K562 (cell line): ENCODE measurements around the gene MIR17HG. TPM values are rescaled to one million over a fixed set of nuclear protein-coding genes. Genes with fewer than 3 reads are reported as not detected.

Experiments
- ATAC-seq: fragments of 200-7000 bp; cut with Tn5 transposase; 3 replicates; pipeline ENCODE4 v1.9.1; 2020; ENCODE audit warnings: moderate library complexity
- BruUV-seq: library from RNA; stranded (reverse); fragments of 400-500 nt; replicated peaks from 2 replicates; lab custom pipeline; 2021; lab: Mats Ljungman, UMichigan
- CTCF ChIA-PET: fragments of 300-600 bp; formaldehyde crosslinking; extraction: SDS; loops from one replicate; lab custom pipeline; 2021; ENCODE audit warnings: low intra/inter-chr PET ratio; lab: Yijun Ruan, JAX
- POLR2A ChIA-PET: fragments of 300-600, 350-650 bp; sonication (Branson Sonifier 250); formaldehyde crosslinking; extraction: SDS; loops from one replicate; lab custom pipeline; 2021; ENCODE audit warnings: antibody characterized with exemption, inconsistent platforms; lab: Yijun Ruan, JAX
- DNase-seq, 4 experiments: peaks; one replicate each; pipeline versions ENCODE4 v3.0.0 to v3.0.0-alpha.2; 2011 to 2018; ENCODE audit warnings: low spot score in 3 of 4, mixed read lengths in 3 of 4; ENCODE audit errors: extremely low read depth in 1 of 4
- FAIRE-seq: peaks from 2 replicates; lab custom pipeline; 2011; peaks lifted over from hg19 to GRCh38; lab: Jason Lieb, UNC
- H2AFZ ChIP-seq: 2 replicates; pipeline ENCODE4 v1.6.0; 2011; ENCODE audit warnings: low read depth, low read length, control low read depth, inconsistent platforms
- H3K27ac ChIP-seq: fragments of 200-600 bp; 3 replicates; pipeline ENCODE4 v1.8.0; 2011; ENCODE audit warnings: low read depth, mild to moderate bottlenecking, control low read depth, inconsistent platforms, low read length, moderate library complexity, mixed read lengths; ENCODE audit errors: extremely low read depth
- H3K27me3 ChIP-seq, 2 experiments: fragments of 300-600 bp in 1 of 2; 2 replicates in 1 of 2; 3 replicates in 1 of 2; pipeline versions ENCODE4 v1.6.0 to v1.8.0; 2011; ENCODE audit warnings: inconsistent platforms in 2 of 2, low read length in 2 of 2, mild to moderate bottlenecking in 1 of 2, mixed read lengths in 1 of 2, moderate library complexity in 1 of 2; ENCODE audit not compliant: control insufficient read depth in 2 of 2, insufficient read depth in 2 of 2
- H3K36me3 ChIP-seq: fragments of 300-600 bp; 3 replicates; pipeline ENCODE4 v1.8.0; 2011; ENCODE audit warnings: mild to moderate bottlenecking, low read length, inconsistent platforms; ENCODE audit not compliant: control insufficient read depth, insufficient read depth
- H3K4me1 ChIP-seq, 2 experiments: fragments of 200-600 bp in 1 of 2; replicated peaks in 1 of 2; 2 replicates in 1 of 2; 3 replicates in 1 of 2; pipeline versions ENCODE4 v1.5.1 to v1.8.0; 2011; ENCODE audit warnings: inconsistent platforms in 2 of 2, low read length in 2 of 2, mild to moderate bottlenecking in 1 of 2, mixed read lengths in 1 of 2, moderate library complexity in 1 of 2; ENCODE audit not compliant: control insufficient read depth in 2 of 2, insufficient read depth in 2 of 2
- H3K4me2 ChIP-seq: 2 replicates; pipeline ENCODE4 v1.6.1; 2011; ENCODE audit warnings: low read length, control low read depth, inconsistent platforms, mixed read lengths; ENCODE audit not compliant: insufficient read depth
- H3K4me3 ChIP-seq: fragments of 200-600 bp; sonication (generic), shearing (Covaris generic); 2 replicates; pipeline ENCODE4 v1.5.1; 2016; ENCODE audit warnings: control low read depth, inconsistent platforms
- H3K79me2 ChIP-seq: fragments of 200-600 bp; 3 replicates; pipeline ENCODE4 v1.8.0; 2011; ENCODE audit warnings: low read length, inconsistent platforms; ENCODE audit not compliant: control insufficient read depth, insufficient read depth
- H3K9ac ChIP-seq, 2 experiments: 2 replicates each; pipeline versions ENCODE4 v1.6.0 to v1.6.1; 2011; ENCODE audit warnings: low read depth in 2 of 2, low read length in 2 of 2, control low read depth in 1 of 2, inconsistent platforms in 1 of 2, mild to moderate bottlenecking in 1 of 2, mixed read lengths in 1 of 2; ENCODE audit not compliant: insufficient read depth in 1 of 2
- H3K9me1 ChIP-seq: one replicate; pipeline ENCODE4 v1.6.0; 2011; ENCODE audit warnings: inconsistent platforms, mild to moderate bottlenecking, low read length, moderate library complexity; ENCODE audit not compliant: control insufficient read depth, insufficient read depth
- H3K9me3 ChIP-seq: replicated peaks from 2 replicates; pipeline ENCODE4 v1.5.1; 2011; ENCODE audit warnings: low read depth, low read length, inconsistent platforms; ENCODE audit not compliant: control insufficient read depth, insufficient read depth
- H4K20me1 ChIP-seq: replicated peaks from 2 replicates; pipeline ENCODE4 v1.6.1; 2011; ENCODE audit warnings: low read length, inconsistent platforms, mixed read lengths; ENCODE audit not compliant: control insufficient read depth, insufficient read depth
- DMBX1 ChIP-seq: fragments of 250-450 bp; sonication (Bioruptor Pico); IDR thresholded peaks from 2 replicates; pipeline ENCODE4 v1.8.0; 2022; ENCODE audit warnings: inconsistent platforms, mild to moderate bottlenecking, moderate library complexity, borderline replicate concordance
- EP300 ChIP-seq: IDR thresholded peaks from 2 replicates; pipeline ENCODE4 v1.6.1; 2012; ENCODE audit warnings: low read length, improper control_type of control experiment
- GATA2 ChIP-seq: sonication (generic); formaldehyde crosslinking; IDR thresholded peaks from 2 replicates; pipeline ENCODE4 v1.4.0; 2020; ENCODE audit warnings: mild to moderate bottlenecking, missing genetic modification reagents
- HDAC1 ChIP-seq, 2 experiments: fragments of 450-650 bp; IDR thresholded peaks; 2 replicates each; pipeline ENCODE4 v1.6.1; 2016 to 2017; ENCODE audit warnings: inconsistent platforms in 1 of 2, mild to moderate bottlenecking in 1 of 2, moderate library complexity in 1 of 2
- HDAC2 ChIP-seq: fragments of 450-650 bp; IDR thresholded peaks from 2 replicates; pipeline ENCODE4 v1.6.1; 2016; ENCODE audit warnings: mild to moderate bottlenecking
- HDAC8 ChIP-seq: fragments of 450-650 bp; IDR thresholded peaks from 2 replicates; pipeline ENCODE4 v1.6.1; 2016; ENCODE audit warnings: mild to moderate bottlenecking, missing genetic modification characterization, moderate library complexity, missing compliant biosample characterization
- KDM1A ChIP-seq, 2 experiments: fragments of 450-650 bp; IDR thresholded peaks; 2 replicates each; pipeline ENCODE4 v1.6.1; 2016; ENCODE audit warnings: mild to moderate bottlenecking in 2 of 2
- MTF1 ChIP-seq: fragments of 250-450 bp; sonication (Bioruptor Pico); IDR thresholded peaks from 2 replicates; pipeline ENCODE4 v1.9.0; 2021; ENCODE audit warnings: moderate library complexity, mild to moderate bottlenecking, inconsistent platforms, borderline replicate concordance
- NCOA1 ChIP-seq: fragments of 450-650 bp; IDR thresholded peaks from 2 replicates; pipeline ENCODE4 v1.6.1; 2016; ENCODE audit warnings: low read depth
- NFIC ChIP-seq: fragments of 450-650 bp; IDR thresholded peaks from 2 replicates; pipeline ENCODE4 v1.6.1; 2017; ENCODE audit warnings: mild to moderate bottlenecking, inconsistent platforms
- NKRF ChIP-seq: fragments of 450-650 bp; IDR thresholded peaks from 2 replicates; pipeline ENCODE4 v1.6.1; 2016; ENCODE audit warnings: borderline replicate concordance
- NONO ChIP-seq, 2 experiments: fragments of 200-400 bp in 1 of 2; fragments of 450-650 bp in 1 of 2; formaldehyde crosslinking in 1 of 2; IDR thresholded peaks; 2 replicates each; pipeline ENCODE4 v1.6.1; 2017; ENCODE audit warnings: low read depth in 2 of 2, mild to moderate bottlenecking in 2 of 2, moderate library complexity in 2 of 2, low read length in 1 of 2
- RNF2 ChIP-seq: sonication (generic); IDR thresholded peaks from 2 replicates; pipeline ENCODE4 v1.6.1; 2016
- TGIF2 ChIP-seq: sonication (generic); formaldehyde crosslinking; IDR thresholded peaks from 2 replicates; pipeline ENCODE4 v1.8.1; 2022; ENCODE audit warnings: mild to moderate bottlenecking, missing genetic modification reagents, moderate library complexity
- ZNF76 ChIP-seq: fragments of 250-450 bp; sonication (Bioruptor Pico); IDR thresholded peaks from 2 replicates; pipeline ENCODE4 v1.4.0; 2020; ENCODE audit warnings: mild to moderate bottlenecking, moderate library complexity, borderline replicate concordance
- WGBS: fragments of 100-300 bp; shearing (Covaris generic); methylation state at CpG from one replicate; pipeline ENCODE4 v1.1.6; 2016; ENCODE audit warnings: low coverage, mixed read lengths; ENCODE audit not compliant: insufficient coverage; ENCODE audit errors: missing lambda C conversion rate; 5-methylcytosine and 5-hydroxymethylcytosine counted together
- in situ Hi-C: fragments of 300-500 bp; cut with MboI; formaldehyde crosslinking; loops from 4 replicates; pipeline ENCODE4 v1.15.0; 2018; ENCODE audit warnings: inconsistent platforms, mixed read lengths
- intact Hi-C: fragments of 100-400 bp; cut with micrococcal nuclease; formaldehyde crosslinking; loops from 2 replicates; pipeline ENCODE4 v1.14.2; 2022
- polyA plus RNA-seq, 8 experiments: library from polyadenylated mRNA; depleted of rRNA in 4 of 8; stranded (reverse) in 5 of 8; unstranded in 3 of 8; fragments of >200 nt; fragmentation: Nextera tagmentation in 2 of 8; fragmentation: Illumina TruSeq in 1 of 8; extraction: Ambion mirVana in 2 of 8; extraction: Trizol in 1 of 8; gene quantifications; 2 replicates each; pipeline versions ENCODE4 v1.2.1 to v1.2.3, GENCODE V29; 2011 to 2014; ENCODE audit warnings: inconsistent platforms in 1 of 8, missing spikeins in 1 of 8
- total RNA-seq, 7 experiments: library from RNA; depleted of rRNA in 6 of 7; stranded (reverse); fragments of >200 nt in 6 of 7; fragmentation: Illumina TruSeq in 2 of 7; extraction: Trizol in 2 of 7; gene quantifications; 2 replicates each; pipeline versions ENCODE4 v1.2.1 to v1.2.3, GENCODE V29; 2011 to 2021; ENCODE audit warnings: low replicate concordance in 1 of 7
- TF ChIP-seq, protein P1 (sequence below): fragments of 450-650 bp; IDR thresholded peaks from 2 replicates; pipeline ENCODE4 v1.6.1; 2017; ENCODE audit warnings: mild to moderate bottlenecking, moderate library complexity

MIR17HG gene
- total and polyA plus RNA-seq, 9 of the 15 experiments (the other 6 are each of a cell fraction or from before 2014, with no cell fraction given) = 44.2 to 218 (median 77.8) TPM

DNA sequence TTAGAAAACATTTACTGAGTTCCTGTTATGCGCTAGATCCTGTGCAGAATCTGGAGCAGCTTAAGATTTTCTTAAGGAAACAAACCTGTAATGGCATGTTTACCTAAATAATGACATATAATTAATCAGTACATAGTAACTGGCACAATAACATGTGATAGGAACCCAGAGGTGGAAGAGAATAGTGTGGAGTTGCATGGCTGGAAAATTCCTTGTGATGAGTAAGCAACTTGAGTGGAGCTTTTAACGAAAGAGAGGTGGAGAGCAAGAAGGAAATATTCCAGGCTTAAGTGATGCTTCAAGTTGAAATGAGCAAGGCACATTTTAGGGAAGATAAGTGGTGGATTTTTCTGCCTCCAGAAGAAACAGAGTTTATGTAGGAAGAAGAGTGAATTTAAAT, 41.7 kb downstream of the MIR17HG start:
- in situ Hi-C loops (no loop called here), intact Hi-C loops (loop anchor here (5.0 kb wide), 1 partner anchor 192 kb away; no protein-coding TSS in a partner anchor)
- DNase-seq (no peak), FAIRE-seq (no peak), ATAC-seq (no peak)
- Histone ChIP-seq H3K79me2 (no peaks in the 10 kb centered on the region), H3K36me3 (no peaks in the 10 kb centered on the region), H3K9me1 (no peaks in the 10 kb centered on the region), H2AFZ (no peak overlapping the region), H3K4me3 (no peak overlapping the region), H3K27ac (no peak overlapping the region), H3K9me3 (no peaks in the 10 kb centered on the region), H3K27me3 (no peaks in the 10 kb centered on the region), H3K4me2 (no peak overlapping the region), H3K9ac (no peak overlapping the region), H3K4me1 (no peaks in the 10 kb centered on the region), H4K20me1 (no peaks in the 10 kb centered on the region)
- ChIA-PET POLR2A (interaction anchor here (0.6 to 4.5 kb wide), 6 partner anchors 9 to 248 kb away, joined by 3 to 31 read pairs (median 3); partner anchors contain the start of gene GPC5), CTCF (no interaction called here)
- BruUV-seq = no TSS peak
- 0% methylated on average over 2 of the region's 2 CpGs for WGBS
- TF ChIP-seq NKRF (no peak), NCOA1 (no peak), RNF2 (no peak), HDAC2 (no peak), ZNF76 (CRISPR knock-in tag) (no peak), DMBX1 (no peak), NFIC (no peak), MTF1 (no peak), HDAC8 (tag) (no peak), EP300 (no peak), KDM1A (IDR thresholded peaks at IDR 0.05) (no peak), TGIF2 (CRISPR knock-in tag) (no peak), GATA2 (CRISPR knock-in tag) (no peak), NONO (IDR thresholded peaks at IDR 0.05; ENCODE audit: low read depth in 2 of 2, low read length in 1 of 2) (no peak), HDAC1 (IDR thresholded peaks at IDR 0.05) (no peak)
- TF ChIP-seq, protein P1, sequence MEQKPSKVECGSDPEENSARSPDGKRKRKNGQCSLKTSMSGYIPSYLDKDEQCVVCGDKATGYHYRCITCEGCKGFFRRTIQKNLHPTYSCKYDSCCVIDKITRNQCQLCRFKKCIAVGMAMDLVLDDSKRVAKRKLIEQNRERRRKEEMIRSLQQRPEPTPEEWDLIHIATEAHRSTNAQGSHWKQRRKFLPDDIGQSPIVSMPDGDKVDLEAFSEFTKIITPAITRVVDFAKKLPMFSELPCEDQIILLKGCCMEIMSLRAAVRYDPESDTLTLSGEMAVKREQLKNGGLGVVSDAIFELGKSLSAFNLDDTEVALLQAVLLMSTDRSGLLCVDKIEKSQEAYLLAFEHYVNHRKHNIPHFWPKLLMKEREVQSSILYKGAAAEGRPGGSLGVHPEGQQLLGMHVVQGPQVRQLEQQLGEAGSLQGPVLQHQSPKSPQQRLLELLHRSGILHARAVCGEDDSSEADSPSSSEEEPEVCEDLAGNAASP = no peak
